Transverse colon (tissue), 4 donors: ENCODE data around the gene LRRC14B. TPM values are rescaled to one million over a fixed set of nuclear protein-coding genes. Genes with fewer than 3 reads are reported as not detected.
"Not testable (repeated sequence)": the region's sequence is repeated elsewhere in the genome, so short reads cannot be mapped to it uniquely, and the experiment has no call there.

ENCODE experiments used
- DNase-seq: peaks from one replicate; pipeline ENCODE4 v3.0.0-alpha.2; 2019
- H3K27ac ChIP-seq, 4 donors: fragments of 200-600 bp; sonication (generic); 2 replicates each; pipeline ENCODE4 v1.5.1; 2016 to 2018; ENCODE audit warnings: inconsistent platforms in 4 of 4
- H3K27me3 ChIP-seq: fragments of 200-600 bp; sonication (generic); 2 replicates; pipeline ENCODE4 v1.5.1; 2017; ENCODE audit warnings: inconsistent platforms
- H3K36me3 ChIP-seq, 4 donors: fragments of 200-600 bp; sonication (generic); 2 replicates each; pipeline ENCODE4 v1.5.1; 2017 to 2019; ENCODE audit warnings: inconsistent platforms in 4 of 4
- H3K4me1 ChIP-seq, 4 donors: fragments of 200-600 bp; sonication (generic); 2 replicates each; pipeline ENCODE4 v1.5.1; 2017 to 2020; ENCODE audit warnings: inconsistent platforms in 4 of 4
- H3K4me3 ChIP-seq, 4 donors: fragments of 200-600 bp; sonication (generic); 1 replicate in 1 of 4; 2 replicates in 3 of 4; pipeline versions ENCODE4 v1.5.1 to v1.6.1; 2017 to 2019; ENCODE audit warnings: inconsistent platforms in 4 of 4
- H3K9me3 ChIP-seq, 2 donors: fragments of 200-600 bp; sonication (generic); 2 replicates each; pipeline ENCODE4 v1.5.1; 2017 to 2019; ENCODE audit warnings: inconsistent platforms in 2 of 2
- CTCF ChIP-seq, 5 experiments: fragments of 200-600 bp in 3 of 5; fragments of 450-650 bp in 2 of 5; sonication (generic) in 3 of 5; IDR thresholded peaks; 1 replicate in 2 of 5; 2 replicates in 3 of 5; pipeline ENCODE4 v1.5.1; 2016 to 2017; ENCODE audit warnings: antibody characterized with exemption in 5 of 5, inconsistent platforms in 3 of 5, mild to moderate bottlenecking in 2 of 5, moderate library complexity in 1 of 5
- EP300 ChIP-seq: sonication (generic); formaldehyde crosslinking; IDR thresholded peaks from one replicate; pipeline ENCODE4 v1.6.1; 2017; ENCODE audit warnings: antibody characterized with exemption, low read depth
- POLR2A ChIP-seq: fragments of 450-650 bp; IDR thresholded peaks from one replicate; pipeline ENCODE4 v1.6.1; 2016; ENCODE audit warnings: antibody characterized with exemption, mild to moderate bottlenecking, moderate library complexity
- POLR2AphosphoS5 ChIP-seq, 3 donors: sonication (generic); formaldehyde crosslinking; IDR thresholded peaks; one replicate each; pipeline ENCODE4 v1.6.1; 2016; ENCODE audit warnings: antibody characterized with exemption in 3 of 3
- WGBS, 2 donors: methylation state at CpG; one replicate each; pipeline ENCODE4 v1.1.5; 2018; ENCODE audit warnings: low coverage in 1 of 2; 5-methylcytosine and 5-hydroxymethylcytosine counted together
- in situ Hi-C, 4 donors: fragments of 200-750 bp; cut with MboI; loops; one replicate each; pipeline versions ENCODE4 v1.15.0 to v1.15.1; 2017; ENCODE audit warnings: low sequenced_read_pairs in 3 of 4, low pct_ligation_motif_present in 1 of 4, low pct_unique_long_range_greater_than_20kb in 1 of 4
- intact Hi-C: fragments of 100-400 bp; cut with DNase I; formaldehyde crosslinking; loops from one replicate; pipeline ENCODE4 v1.15.1; 2023; ENCODE audit warnings: low total_unique reads
- total RNA-seq, 4 donors: library from RNA; depleted of rRNA; stranded (reverse); fragments of >200 nt; gene quantifications; one replicate each; pipeline ENCODE4 v1.1.0, GENCODE V29; 2016

The LRRC14B gene
- total RNA-seq, 4 donors from 2014 or later, result not detected

- intact Hi-C loops, result no loop called here
- no peaks in the 10 kb centered on the region for H3K36me3 ChIP-seq
- in situ Hi-C loops, result no loop called here
- H3K4me3 ChIP-seq, result no peak overlapping the region
- 80% methylated on average over 6 of the region's 7 CpGs; no CpG with 5 or more reads in 1 of the 2 donors for WGBS, 2 donors
- no peaks in the 10 kb centered on the region for H3K27me3 ChIP-seq
- H3K27ac ChIP-seq, result no peak overlapping the region
- no peak for DNase-seq
- no peaks in the 10 kb centered on the region for H3K4me1 ChIP-seq
- H3K9me3 ChIP-seq, result no peaks in the 10 kb centered on the region
- TF ChIP-seq EP300 (no peak), POLR2AphosphoS5 (IDR thresholded peaks at IDR 0.05) (no peak), POLR2A (no peak), CTCF (IDR thresholded peaks at IDR 0.05) (no peak)
Measured at GRCh38 chr5:163338-163620, 28.0 kb upstream of the LRRC14B start.

- WGBS, 2 donors, result 79 to 86% methylated on average over 1 to 13 of the region's 13 CpGs
- DNase-seq, result no peak
- H3K27me3 ChIP-seq, result no peaks in the 10 kb centered on the region
- no peak for TF ChIP-seq CTCF (IDR thresholded peaks at IDR 0.05)
- no peak for TF ChIP-seq EP300
- TF ChIP-seq POLR2A, result no peak
- TF ChIP-seq POLR2AphosphoS5 (IDR thresholded peaks at IDR 0.05), result no peak
- no peaks in the 10 kb centered on the region for H3K4me1 ChIP-seq
- H3K36me3 ChIP-seq, result no peaks in the 10 kb centered on the region
- intact Hi-C loops (no loop called here), in situ Hi-C loops (no loop called here)
- no peak overlapping the region for H3K4me3 ChIP-seq
- no peak overlapping the region for H3K27ac ChIP-seq
- H3K9me3 ChIP-seq, result no peaks in the 10 kb centered on the region
Measured at GRCh38 chr5:163841-164240, 27.5 kb upstream of the LRRC14B start.

GRCh38 chr5:164244-164643 lies 27.1 kb upstream of the LRRC14B start:
- intact Hi-C loops (no loop called here), in situ Hi-C loops (no loop called here)
- WGBS, 2 donors, result 76 to 100% methylated on average over 7 to 14 of the region's 14 CpGs
- H3K36me3 ChIP-seq, result no peaks in the 10 kb centered on the region
- no peak for DNase-seq
- H3K27ac ChIP-seq, result no peak overlapping the region
- no peaks in the 10 kb centered on the region for H3K4me1 ChIP-seq
- H3K27me3 ChIP-seq, result no peaks in the 10 kb centered on the region
- H3K9me3 ChIP-seq, result no peaks in the 10 kb centered on the region
- no peak for TF ChIP-seq CTCF (IDR thresholded peaks at IDR 0.05)
- TF ChIP-seq POLR2AphosphoS5 (IDR thresholded peaks at IDR 0.05), result no peak
- no peak overlapping the region for H3K4me3 ChIP-seq

GRCh38 chr5:164783-165182 lies 26.5 kb upstream of the LRRC14B start:
- H3K4me3 ChIP-seq, H3K36me3 ChIP-seq, H3K4me1 ChIP-seq, H3K27ac ChIP-seq, H3K27me3 ChIP-seq, DNase-seq, intact Hi-C loops, in situ Hi-C loops, H3K9me3 ChIP-seq: not testable (repeated sequence)
- 87% methylated on average over 18 of the region's 25 CpGs; no CpG with 5 or more reads in 1 of the 2 donors for WGBS, 2 donors

- intact Hi-C loops (no loop called here), in situ Hi-C loops (no loop called here)
- Histone ChIP-seq H3K9me3 (no peaks in the 10 kb centered on the region), H3K27ac (no peak overlapping the region), H3K27me3 (no peaks in the 10 kb centered on the region), H3K4me1 (no peaks in the 10 kb centered on the region), H3K36me3 (no peaks in the 10 kb centered on the region), H3K4me3 (no peak overlapping the region)
- no peak for DNase-seq
- WGBS, 2 donors, result 86 to 100% methylated on average over 1 to 27 of the region's 27 CpGs
- no peak for TF ChIP-seq POLR2A
- TF ChIP-seq POLR2AphosphoS5 (IDR thresholded peaks at IDR 0.05), result no peak
- no peak for TF ChIP-seq EP300
- no peak for TF ChIP-seq CTCF (IDR thresholded peaks at IDR 0.05)
Measured at GRCh38 chr5:166441-167372, 24.6 kb upstream of the LRRC14B start.
